ENCODE data around the gene TDRKH.

- TF ChIP-seq CTCF (conservative IDR thresholded peaks at IDR 0.05 in 1 of 2, IDR thresholded peaks at IDR 0.05 in 1 of 2; ENCODE audit: low read depth in 1 of 2, low read length in 2 of 2) (no peak), EZH2 (IDR thresholded peaks at IDR 0.05; ENCODE audit: low read length, missing control alignments) (no peak)
Observed at GRCh38 chr1:151800830-151801229, 10.5 kb upstream of the TDRKH start.
